Cardiac muscle cell (in vitro differentiated cells and primary cell): ENCODE results near the gene MPPE1. TPM values are rescaled to one million over a fixed set of nuclear protein-coding genes. Genes with fewer than 3 reads are reported as not detected.
A peak's percentile ranks its signal among the peaks of the same experiment; 100 is the strongest.
"Not testable (repeated sequence)": the region's sequence is repeated elsewhere in the genome, so short reads cannot be mapped to it uniquely, and the experiment has no call there.

Source experiments
- DNase-seq, 2 donors: peaks; one replicate each; pipeline versions ENCODE4 v3.0.0 to v3.0.0-alpha.2; 2010 to 2017; ENCODE audit warnings: low read depth in 1 of 2, low spot score in 1 of 2
- H3K27ac ChIP-seq: fragments of 200-600 bp; sonication (generic); 2 replicates; pipeline ENCODE4 v1.5.1; 2016
- H3K27me3 ChIP-seq: fragments of 200-600 bp; sonication (generic); 2 replicates; pipeline ENCODE4 v1.6.0; 2016; ENCODE audit warnings: control low read depth
- H3K36me3 ChIP-seq: fragments of 200-600 bp; sonication (generic); 2 replicates; pipeline ENCODE4 v1.5.1; 2016; ENCODE audit warnings: control low read depth
- H3K4me1 ChIP-seq: fragments of 200-600 bp; sonication (generic); 2 replicates; pipeline ENCODE4 v1.8.1; 2017; ENCODE audit warnings: low read depth, mild to moderate bottlenecking, mixed run types
- H3K4me3 ChIP-seq: fragments of 200-600 bp; sonication (generic); 2 replicates; pipeline ENCODE4 v1.5.1; 2016; ENCODE audit warnings: mild to moderate bottlenecking
- H3K9me3 ChIP-seq: fragments of 200-600 bp; sonication (generic); 2 replicates; pipeline ENCODE4 v1.5.1; 2017; ENCODE audit warnings: low read depth, mild to moderate bottlenecking, control low read depth
- polyA plus RNA-seq: library from polyadenylated mRNA; unstranded; fragments of >200 nt; fragmentation: Nextera tagmentation; extraction: Ambion mirVana; gene quantifications from 2 replicates; pipeline ENCODE4 v1.2.1, GENCODE V29; 2016
- total RNA-seq: library from RNA; depleted of rRNA; stranded (reverse); fragments of >200 nt; gene quantifications from 2 replicates; pipeline ENCODE4 v1.2.3, GENCODE V29; 2016
- TF ChIP-seq, protein P1 (sequence below): IDR thresholded peaks from 2 replicates; pipeline ENCODE4 v1.5.1; 2012; ENCODE audit warnings: low read depth, mild to moderate bottlenecking, low read length

MPPE1 gene
- total and polyA plus RNA-seq, 2 experiments from 2014 or later: 14.0 to 44.1 TPM

DNA sequence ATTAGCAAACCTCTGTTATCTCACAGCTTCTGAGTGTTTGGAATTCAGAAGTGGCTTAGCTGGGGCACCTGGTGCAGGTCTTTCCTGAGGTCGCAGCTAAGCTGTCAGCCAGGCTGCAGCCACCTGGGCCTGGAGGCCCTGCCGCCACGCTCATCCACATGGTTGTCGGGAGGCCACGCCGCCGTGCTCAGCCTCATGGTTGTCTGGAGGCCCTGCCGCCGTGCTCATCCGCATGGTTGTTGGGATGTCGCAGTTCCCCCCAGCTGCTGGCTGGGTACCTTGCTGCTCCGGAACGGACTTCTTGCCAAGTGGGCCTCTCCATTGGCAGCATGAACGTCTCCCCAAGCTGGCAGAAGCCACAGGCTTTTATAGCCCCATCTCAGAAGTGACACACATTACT is 24.3 kb upstream of the MPPE1 start:
- Histone ChIP-seq H3K4me3 (no peak overlapping the region), H3K36me3 (no peaks in the 10 kb centered on the region), H3K27ac (no peak overlapping the region), H3K27me3 (no peaks in the 10 kb centered on the region), H3K4me1 (no peaks in the 10 kb centered on the region), H3K9me3 (no peaks in the 10 kb centered on the region)
- no peak for DNase-seq
- TF ChIP-seq, protein P1, sequence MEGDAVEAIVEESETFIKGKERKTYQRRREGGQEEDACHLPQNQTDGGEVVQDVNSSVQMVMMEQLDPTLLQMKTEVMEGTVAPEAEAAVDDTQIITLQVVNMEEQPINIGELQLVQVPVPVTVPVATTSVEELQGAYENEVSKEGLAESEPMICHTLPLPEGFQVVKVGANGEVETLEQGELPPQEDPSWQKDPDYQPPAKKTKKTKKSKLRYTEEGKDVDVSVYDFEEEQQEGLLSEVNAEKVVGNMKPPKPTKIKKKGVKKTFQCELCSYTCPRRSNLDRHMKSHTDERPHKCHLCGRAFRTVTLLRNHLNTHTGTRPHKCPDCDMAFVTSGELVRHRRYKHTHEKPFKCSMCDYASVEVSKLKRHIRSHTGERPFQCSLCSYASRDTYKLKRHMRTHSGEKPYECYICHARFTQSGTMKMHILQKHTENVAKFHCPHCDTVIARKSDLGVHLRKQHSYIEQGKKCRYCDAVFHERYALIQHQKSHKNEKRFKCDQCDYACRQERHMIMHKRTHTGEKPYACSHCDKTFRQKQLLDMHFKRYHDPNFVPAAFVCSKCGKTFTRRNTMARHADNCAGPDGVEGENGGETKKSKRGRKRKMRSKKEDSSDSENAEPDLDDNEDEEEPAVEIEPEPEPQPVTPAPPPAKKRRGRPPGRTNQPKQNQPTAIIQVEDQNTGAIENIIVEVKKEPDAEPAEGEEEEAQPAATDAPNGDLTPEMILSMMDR: no peak

DNA sequence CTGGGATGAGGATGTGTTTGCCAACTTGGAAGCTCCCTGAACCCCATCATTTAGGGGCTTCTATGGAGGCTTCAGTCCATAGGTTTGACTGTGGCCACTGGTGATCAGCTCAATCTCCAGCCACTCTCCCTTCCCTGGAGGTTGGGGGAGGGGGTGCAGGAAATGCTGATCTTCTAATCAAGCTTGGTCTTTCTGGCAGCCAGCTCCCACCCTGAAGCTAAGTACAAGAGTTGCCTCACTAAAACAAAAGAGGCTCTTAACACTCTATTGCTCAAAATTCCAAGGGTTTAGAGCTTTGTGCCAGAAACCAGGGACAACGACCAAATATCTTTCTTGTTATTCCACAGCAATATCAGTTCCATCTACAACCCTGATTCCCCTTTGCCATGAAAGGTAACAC is 19.4 kb upstream of the MPPE1 start:
- Histone ChIP-seq H3K27ac (no peak overlapping the region), H3K36me3 (no peaks in the 10 kb centered on the region), H3K4me1 (no peaks in the 10 kb centered on the region), H3K9me3 (no peaks in the 10 kb centered on the region), H3K4me3 (no peak overlapping the region), H3K27me3 (no peaks in the 10 kb centered on the region)
- DNase-seq: peak in 1 of 2 donors; percentile 75
- TF ChIP-seq, protein P1: no peak

DNA sequence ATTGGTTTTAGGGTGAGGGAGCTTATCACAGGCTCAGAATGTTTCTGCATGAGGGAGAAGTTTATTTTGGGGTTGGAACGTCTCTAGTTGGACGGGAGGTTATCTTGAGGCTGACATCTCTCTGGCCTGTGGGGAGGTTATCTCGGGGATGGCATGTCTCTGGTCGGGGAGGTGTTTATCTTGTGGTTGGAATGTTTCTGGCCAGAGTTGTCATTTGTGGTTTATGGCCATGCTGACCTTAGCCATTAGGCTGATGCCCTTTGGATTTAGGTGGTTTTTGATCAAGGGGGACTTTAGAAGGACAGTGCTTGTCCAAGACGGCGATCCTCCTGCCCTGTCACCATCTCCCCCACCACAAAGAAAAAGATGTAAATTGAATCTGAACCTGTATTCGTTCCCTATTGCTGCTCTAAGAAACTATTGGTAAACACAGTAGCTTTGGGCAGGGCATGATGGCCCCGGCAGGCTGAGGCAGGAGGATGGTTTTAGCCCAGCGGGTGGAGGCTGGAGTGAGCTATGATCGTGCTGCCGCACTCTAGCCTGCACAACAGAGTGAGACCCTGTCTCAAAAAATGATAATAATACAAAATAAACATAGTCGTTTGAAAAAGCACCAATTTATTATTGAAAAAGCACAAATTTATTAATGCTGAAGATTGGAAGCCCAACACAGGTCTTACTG is 17.8 kb upstream of the MPPE1 start:
- Histone ChIP-seq H3K4me3 (no peak overlapping the region), H3K9me3 (no peaks in the 10 kb centered on the region), H3K36me3 (no peaks in the 10 kb centered on the region), H3K4me1 (no peaks in the 10 kb centered on the region), H3K27me3 (no peaks in the 10 kb centered on the region), H3K27ac (peak overlapping the region; percentile 11)
- DNase-seq: peak in 1 of 2 donors; percentile 28
- TF ChIP-seq, protein P1: no peak

DNA sequence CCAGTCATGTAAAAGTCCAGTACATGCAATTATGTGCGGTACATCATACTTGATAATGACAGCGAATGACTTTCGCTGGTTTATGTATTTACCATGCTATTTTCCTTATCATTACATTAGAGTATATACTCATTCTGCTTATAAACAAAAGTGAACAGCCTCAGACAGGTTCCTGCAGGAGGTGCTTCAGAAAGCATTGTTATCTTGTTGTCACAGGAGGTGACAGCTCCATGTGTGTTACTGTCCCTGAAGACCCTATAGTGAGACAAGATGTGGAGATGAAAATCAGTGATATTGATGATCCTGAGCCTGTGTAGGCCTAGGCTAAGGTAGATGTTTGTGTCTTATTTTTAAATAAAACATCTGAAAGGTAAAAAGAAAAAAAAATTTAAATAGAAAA is 15.3 kb upstream of the MPPE1 start:
- Histone ChIP-seq H3K27me3 (no peaks in the 10 kb centered on the region), H3K36me3 (no peaks in the 10 kb centered on the region), H3K9me3 (no peaks in the 10 kb centered on the region), H3K27ac (no peak overlapping the region), H3K4me1 (no peaks in the 10 kb centered on the region), H3K4me3 (no peak overlapping the region)
- TF ChIP-seq, protein P1: no peak
- DNase-seq: no peak

DNA sequence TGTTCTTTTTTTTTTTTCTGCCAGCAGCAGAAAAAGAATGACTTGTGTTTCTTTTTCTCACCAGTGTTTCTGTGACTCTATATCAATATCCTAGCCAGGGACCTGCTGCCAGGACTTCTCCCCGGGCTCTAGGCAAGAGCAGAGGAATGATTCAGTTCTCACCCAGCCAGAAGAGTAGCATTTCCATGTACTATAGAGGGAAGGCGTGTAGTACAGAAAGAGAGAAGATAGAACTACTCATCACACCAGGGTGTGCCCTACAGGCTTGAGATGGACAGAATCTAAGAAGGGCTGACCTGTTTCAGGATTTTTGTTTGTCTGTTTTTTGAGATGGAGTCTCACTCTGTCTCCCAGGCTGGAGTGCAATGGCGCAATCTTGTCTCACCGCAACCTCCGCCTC is 11.4 kb upstream of the MPPE1 start:
- not testable (repeated sequence) for H3K4me1 ChIP-seq, H3K27me3 ChIP-seq, H3K36me3 ChIP-seq, H3K4me3 ChIP-seq, DNase-seq, H3K27ac ChIP-seq, H3K9me3 ChIP-seq

DNA sequence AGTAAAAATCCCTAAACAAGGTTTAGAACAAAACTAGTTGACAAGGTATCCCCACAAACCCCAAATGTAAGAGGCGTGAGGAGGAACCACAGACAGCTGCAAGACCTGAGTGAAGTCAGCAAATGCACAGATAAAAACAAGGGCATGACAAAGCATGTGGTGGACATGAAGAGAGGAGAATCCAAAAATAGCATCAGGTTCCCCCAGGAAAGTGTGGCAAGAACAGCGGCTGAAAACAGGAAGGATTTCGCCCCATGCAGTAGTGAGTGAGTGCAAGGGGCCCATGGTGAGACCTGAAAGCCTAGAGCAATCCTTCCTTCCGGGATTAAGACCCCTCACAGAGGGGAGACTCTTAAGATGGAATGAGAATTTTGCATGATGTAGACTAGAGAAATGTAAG is 8.8 kb upstream of the MPPE1 start:
- H3K4me3 ChIP-seq, H3K36me3 ChIP-seq, H3K4me1 ChIP-seq, H3K27me3 ChIP-seq, H3K9me3 ChIP-seq, DNase-seq, H3K27ac ChIP-seq: not testable (repeated sequence)

DNA sequence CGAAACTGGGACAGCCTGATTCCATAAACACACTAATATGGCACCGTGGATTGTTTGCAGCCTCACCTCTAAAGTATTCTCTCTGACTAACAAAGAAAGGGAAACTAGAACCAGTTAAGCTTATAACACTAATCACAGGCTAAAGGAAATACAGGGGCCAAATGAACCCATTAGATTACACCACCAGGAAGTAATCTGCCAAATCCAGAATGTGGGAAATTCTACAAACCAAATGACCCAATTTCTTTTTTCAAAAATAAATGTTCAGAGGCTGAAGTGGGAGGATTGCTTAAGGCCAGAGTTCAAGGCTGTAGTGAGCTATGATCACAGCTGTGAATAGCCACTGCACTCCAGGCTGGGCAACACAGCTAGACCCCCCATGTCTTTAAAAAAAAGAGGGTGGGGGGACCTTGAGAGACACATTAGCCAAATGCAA is 1.5 kb upstream of the MPPE1 start:
- TF ChIP-seq, protein P1: no peak
- Histone ChIP-seq H3K27ac (peak overlapping the region; percentile 97), H3K36me3 (no peaks in the 10 kb centered on the region), H3K9me3 (no peaks in the 10 kb centered on the region), H3K4me1 (peaks cover 4% of the 10 kb centered on the region), H3K4me3 (peak overlapping the region; percentile 55), H3K27me3 (no peaks in the 10 kb centered on the region)
- DNase-seq: peak in 1 of 2 donors; percentile 49
